ENCODE data around the gene PEX11G. TPM values are rescaled to one million over a fixed set of nuclear protein-coding genes. Genes with fewer than 3 reads are reported as not detected.

The PEX11G gene
- total RNA-seq, result 2.4 and 4.7 TPM in 2 replicates

GRCh38 chr19:7488736-7489353 is at the start of gene PEX11G:
TSS of gene PEX11G (minus strand) at chr19:7489035. CDS start at chr19:7489010, 25 bp downstream.

GRCh38 chr19:7535047-7535997 is 46.5 kb upstream of the PEX11G start, which contains the start of gene PNPLA6:
TSS of gene PNPLA6 (plus strand) at chr19:7535717. CDS start at chr19:7535789, 72 bp downstream.

GRCh38 chr19:7522072-7522922 is 33.5 kb upstream of the PEX11G start, which contains the start of gene MCOLN1:
TSS of gene MCOLN1 (plus strand) at chr19:7522624. CDS start at chr19:7522751, 127 bp downstream.

GRCh38 chr19:7515645-7516151 is 26.9 kb upstream of the PEX11G start, which contains the start of gene ZNF358:
TSS of gene ZNF358 (plus strand) at chr19:7516103. CDS start at chr19:7519243, 3,140 bp downstream.

Other genes starting within 250 kb of the PEX11G start
- 14.7 and 35.8 TPM in 2 replicates for gene INSR, start 194.6 kb downstream of the PEX11G start, total RNA-seq
- gene ARHGEF18, start 140.1 kb downstream of the PEX11G start, total RNA-seq, result 25.2 and 32.6 TPM in 2 replicates
- 9.1 and 9.5 TPM in 2 replicates for gene ZNF358, start 27.1 kb upstream of the PEX11G start, total RNA-seq
- gene MCOLN1, start 33.6 kb upstream of the PEX11G start, total RNA-seq, result 5.2 and 9.4 TPM in 2 replicates
- gene PNPLA6, start 46.7 kb upstream of the PEX11G start, total RNA-seq, result 61.3 and 67.9 TPM in 2 replicates
- not detected in 2 replicates for gene CAMSAP3, start 106.8 kb upstream of the PEX11G start, total RNA-seq
- 28.1 and 37.0 TPM in 2 replicates for gene XAB2, start 140.5 kb upstream of the PEX11G start, total RNA-seq
- gene PET100, start 140.8 kb upstream of the PEX11G start, total RNA-seq, result 43.5 and 58.2 TPM in 2 replicates
- not detected in 2 replicates for gene PCP2, start 144.7 kb upstream of the PEX11G start, total RNA-seq
- gene STXBP2, start 148.1 kb upstream of the PEX11G start, total RNA-seq, result 0.94 and 16.7 TPM in 2 replicates
- not detected in 2 replicates for gene RETN, start 180.0 kb upstream of the PEX11G start, total RNA-seq
- gene MCEMP1, start 188.1 kb upstream of the PEX11G start, total RNA-seq, result not detected in 2 replicates
- gene TRAPPC5, start 191.8 kb upstream of the PEX11G start, total RNA-seq, result 118 and 218 TPM in 2 replicates
- gene FCER2, start 213.1 kb upstream of the PEX11G start, total RNA-seq, result not detected in 2 replicates
- gene CLEC4G, start 243.1 kb upstream of the PEX11G start, total RNA-seq, result not detected in 2 replicates